Neural progenitor cell (in vitro differentiated cells): ENCODE data around the gene GMDS.

Source experiments
- EZH2 ChIP-seq: fragments of 200-600 bp; sonication (generic); IDR thresholded peaks from 2 replicates; pipeline ENCODE4 v1.6.1; 2017; ENCODE audit warnings: antibody characterized with exemption, mild to moderate bottlenecking, moderate library complexity
- TF ChIP-seq, protein P1 (sequence below): fragments of 200-600 bp; sonication (generic); IDR thresholded peaks from 2 replicates; pipeline ENCODE4 v1.5.1; 2017; ENCODE audit warnings: antibody characterized with exemption, mild to moderate bottlenecking

DNA sequence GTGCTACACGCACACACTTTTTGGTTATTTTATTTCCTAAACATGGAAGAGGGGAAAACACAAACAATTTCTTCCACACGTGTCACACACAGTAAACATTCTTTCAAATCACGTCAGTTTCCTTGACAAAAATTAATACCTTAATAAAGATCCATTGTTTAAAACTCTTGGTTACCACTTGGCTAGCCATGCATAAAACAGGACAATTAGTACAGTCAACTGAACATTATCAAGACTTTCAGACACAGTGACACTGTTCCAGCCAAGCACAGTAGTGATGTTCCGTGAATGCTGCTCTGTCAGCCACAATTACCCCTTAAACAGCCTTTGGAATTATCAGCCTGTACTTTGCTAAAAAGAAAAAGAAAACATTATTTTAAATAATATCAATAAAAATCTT lies 50.8 kb downstream of the GMDS start:
- TF ChIP-seq, protein P1, sequence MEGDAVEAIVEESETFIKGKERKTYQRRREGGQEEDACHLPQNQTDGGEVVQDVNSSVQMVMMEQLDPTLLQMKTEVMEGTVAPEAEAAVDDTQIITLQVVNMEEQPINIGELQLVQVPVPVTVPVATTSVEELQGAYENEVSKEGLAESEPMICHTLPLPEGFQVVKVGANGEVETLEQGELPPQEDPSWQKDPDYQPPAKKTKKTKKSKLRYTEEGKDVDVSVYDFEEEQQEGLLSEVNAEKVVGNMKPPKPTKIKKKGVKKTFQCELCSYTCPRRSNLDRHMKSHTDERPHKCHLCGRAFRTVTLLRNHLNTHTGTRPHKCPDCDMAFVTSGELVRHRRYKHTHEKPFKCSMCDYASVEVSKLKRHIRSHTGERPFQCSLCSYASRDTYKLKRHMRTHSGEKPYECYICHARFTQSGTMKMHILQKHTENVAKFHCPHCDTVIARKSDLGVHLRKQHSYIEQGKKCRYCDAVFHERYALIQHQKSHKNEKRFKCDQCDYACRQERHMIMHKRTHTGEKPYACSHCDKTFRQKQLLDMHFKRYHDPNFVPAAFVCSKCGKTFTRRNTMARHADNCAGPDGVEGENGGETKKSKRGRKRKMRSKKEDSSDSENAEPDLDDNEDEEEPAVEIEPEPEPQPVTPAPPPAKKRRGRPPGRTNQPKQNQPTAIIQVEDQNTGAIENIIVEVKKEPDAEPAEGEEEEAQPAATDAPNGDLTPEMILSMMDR: no peak
- TF ChIP-seq EZH2: no peak
